Activated naive CD4-positive, alpha-beta T cell treated with anti-CD3 and anti-CD28 coated beads, Interleukin-2, amount 10 ng/mL, durations not matched to agents 7 days and 5 days (primary cell): ENCODE measurements around the gene NAV2.

Experiments used
- CTCF ChIA-PET: fragments of 350-600 bp; sonication (Branson Sonifier 250); formaldehyde crosslinking; loops from one replicate; lab custom pipeline; 2021; ENCODE audit warnings: antibody characterized with exemption; lab: Charles Lee
- DNase-seq: peaks from one replicate; pipeline ENCODE4 v3.0.0-alpha.2; 2020
- H3K27ac Mint-ChIP-seq: one replicate; pipeline ENCODE4 v1.8.0; 2021; ENCODE audit warnings: mild to moderate bottlenecking, moderate library complexity, mixed read lengths
- H3K27me3 Mint-ChIP-seq: one replicate; pipeline ENCODE4 v1.8.0; 2021; ENCODE audit warnings: mild to moderate bottlenecking, mixed read lengths
- H3K36me3 Mint-ChIP-seq: one replicate; pipeline ENCODE4 v1.8.0; 2021; ENCODE audit warnings: mixed read lengths
- H3K4me1 Mint-ChIP-seq: one replicate; pipeline ENCODE4 v1.8.0; 2021; ENCODE audit warnings: mixed read lengths
- H3K4me3 Mint-ChIP-seq: one replicate; pipeline ENCODE4 v1.8.0; 2021; ENCODE audit warnings: mild to moderate bottlenecking, moderate library complexity, mixed read lengths
- H3K9me3 Mint-ChIP-seq: one replicate; pipeline ENCODE4 v1.8.0; 2021; ENCODE audit warnings: mixed read lengths

The NAV2 gene

DNA sequence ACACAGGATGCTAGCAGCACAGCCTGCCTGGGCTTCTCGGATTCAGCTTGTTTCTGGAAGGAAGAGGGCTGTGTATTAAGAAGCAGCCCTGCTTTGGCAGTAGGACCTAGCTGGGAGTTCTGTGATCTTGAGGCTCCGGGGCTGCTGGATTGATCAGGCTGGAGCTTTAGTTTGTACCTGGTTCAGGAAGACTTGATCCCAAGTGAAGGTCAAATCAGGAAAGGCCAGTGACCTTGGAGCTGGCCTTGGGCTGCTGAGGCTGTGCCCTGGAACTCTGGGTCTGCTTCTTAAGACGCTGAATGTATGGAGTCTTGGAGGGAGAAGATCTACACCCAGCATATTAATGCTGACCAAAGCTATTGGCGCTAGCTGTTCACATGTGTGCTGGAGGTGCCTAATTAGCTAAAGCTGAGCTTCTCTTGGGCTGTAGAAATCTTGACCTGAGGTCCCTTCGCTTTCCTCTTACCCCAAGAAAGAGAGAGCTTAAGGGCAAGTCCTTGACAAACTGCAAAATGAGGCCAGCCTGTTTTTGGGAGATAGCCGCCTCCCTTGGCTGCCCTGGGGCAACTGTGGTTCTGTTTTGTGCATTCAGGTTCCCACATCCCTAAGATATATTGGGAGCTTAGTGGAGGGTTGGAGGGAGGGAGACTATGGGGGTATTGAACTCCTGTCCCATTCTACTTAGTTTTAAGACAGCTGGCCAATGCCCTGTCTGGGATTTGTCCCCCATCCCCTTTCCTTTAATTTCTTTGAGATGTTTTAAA lies 311.7 kb downstream of the NAV2 start:
- DNase-seq, result no peak
- Mint-ChIP-seq H3K9me3 (no peaks in the 10 kb centered on the region), H3K27ac (no peak overlapping the region), H3K27me3 (peaks cover 7% of the 10 kb centered on the region), H3K36me3 (no peaks in the 10 kb centered on the region), H3K4me3 (no peak overlapping the region), H3K4me1 (no peaks in the 10 kb centered on the region)
- CTCF ChIA-PET, result interaction anchor here (0.6 kb wide), 1 partner anchor 9 kb away, joined by 3 read pairs; no protein-coding TSS in a partner anchor

DNA sequence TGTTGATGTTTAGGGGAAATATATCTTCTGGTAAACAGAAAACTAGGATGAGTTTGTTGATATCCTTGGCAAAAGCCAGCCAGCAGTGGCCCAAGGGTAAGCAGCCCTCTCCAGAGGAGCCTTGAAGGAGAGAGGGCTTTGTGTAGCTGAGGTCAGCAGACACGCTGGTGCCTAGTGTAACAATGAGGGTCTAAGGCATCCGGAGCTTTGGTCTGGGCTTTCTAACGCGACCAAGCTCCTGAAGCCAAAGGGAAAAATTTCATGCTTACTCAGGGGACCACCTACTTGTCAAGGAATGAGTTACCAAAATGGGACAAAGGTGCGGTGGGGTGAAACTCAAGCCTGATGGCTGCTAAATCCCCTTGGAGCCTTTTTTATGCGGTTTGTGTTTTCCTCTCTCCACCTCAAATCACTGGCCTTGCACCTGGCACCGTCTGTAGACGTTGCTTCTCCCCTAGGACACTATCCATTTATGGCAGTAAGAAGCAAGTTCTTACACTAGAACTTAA lies 312.7 kb downstream of the NAV2 start:
- no peak for DNase-seq
- Mint-ChIP-seq H3K4me1 (no peaks in the 10 kb centered on the region), H3K36me3 (no peaks in the 10 kb centered on the region), H3K27me3 (peaks cover 8% of the 10 kb centered on the region), H3K4me3 (no peak overlapping the region), H3K9me3 (no peaks in the 10 kb centered on the region), H3K27ac (no peak overlapping the region)
- CTCF ChIA-PET, result no interaction called here

DNA sequence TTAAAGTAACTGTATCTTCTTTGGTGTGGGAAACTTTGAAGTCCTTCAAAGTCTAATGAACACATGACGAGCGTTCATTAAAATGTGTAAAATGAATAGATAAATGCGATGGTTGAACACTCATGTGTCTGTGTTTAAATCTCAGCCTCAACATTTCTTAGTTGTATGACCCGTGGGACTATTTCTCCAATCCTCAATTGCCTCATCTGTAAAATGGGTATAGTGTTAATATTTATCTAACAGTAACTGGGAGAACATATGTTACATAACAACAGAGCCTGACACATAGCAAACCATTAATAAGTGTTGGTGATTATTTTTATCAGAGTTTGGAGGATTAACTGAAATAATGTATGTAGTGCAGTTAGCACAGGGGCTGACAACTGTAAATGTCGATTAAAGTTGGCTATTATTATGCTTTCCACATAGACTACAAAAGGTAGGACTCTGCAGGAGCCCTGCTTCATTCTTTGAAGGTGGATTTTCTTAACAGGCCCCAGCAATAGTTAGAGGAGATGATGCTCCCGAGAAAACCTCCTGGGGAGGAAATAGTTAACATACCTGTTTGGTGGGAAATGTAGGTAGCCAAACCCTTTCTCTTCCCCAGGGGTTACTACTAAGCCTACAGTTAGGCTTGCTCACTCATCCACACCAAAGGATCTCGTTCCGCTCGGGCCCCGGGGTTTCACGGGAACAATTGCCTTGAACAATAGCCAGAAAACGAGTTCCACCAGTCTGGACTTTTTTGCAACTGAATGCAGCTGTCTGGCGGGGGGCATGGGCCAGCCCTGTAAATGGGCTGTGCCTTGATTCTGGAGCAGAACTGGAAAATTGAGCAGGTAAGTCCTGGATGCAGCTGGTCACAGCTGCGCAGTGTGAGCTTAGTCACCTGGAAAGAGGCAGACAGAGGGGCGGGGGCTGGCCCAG lies 314.3 kb downstream of the NAV2 start:
- Mint-ChIP-seq H3K27ac (no peak overlapping the region), H3K9me3 (no peaks in the 10 kb centered on the region), H3K4me3 (no peak overlapping the region), H3K4me1 (no peaks in the 10 kb centered on the region), H3K36me3 (no peaks in the 10 kb centered on the region), H3K27me3 (peaks cover 15% of the 10 kb centered on the region)
- CTCF ChIA-PET, result no interaction called here
- no peak for DNase-seq

DNA sequence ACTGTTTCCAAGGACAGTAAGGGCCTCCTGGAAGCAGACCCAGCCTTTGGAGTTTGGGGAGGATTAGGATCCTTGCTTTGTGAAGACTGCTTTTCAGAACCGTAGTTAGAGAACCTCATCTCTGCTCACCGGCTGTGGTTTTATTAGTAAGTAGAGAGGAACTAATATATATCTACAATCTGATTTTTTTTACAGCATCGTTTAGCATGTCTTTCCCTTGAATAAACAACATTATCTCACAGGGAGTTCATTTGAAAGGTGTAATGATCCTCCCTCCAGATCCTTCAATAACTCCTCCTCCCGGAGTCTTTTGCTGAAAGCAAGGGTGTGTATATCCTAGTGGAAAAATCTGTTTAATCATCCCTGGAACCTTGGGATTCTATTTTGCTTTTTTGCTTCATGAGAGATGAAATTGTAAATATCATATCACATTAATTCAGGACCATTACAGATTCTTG lies 314.9 kb downstream of the NAV2 start:
- Mint-ChIP-seq H3K36me3 (no peaks in the 10 kb centered on the region), H3K9me3 (no peaks in the 10 kb centered on the region), H3K27me3 (peaks cover 18% of the 10 kb centered on the region), H3K4me1 (no peaks in the 10 kb centered on the region), H3K27ac (no peak overlapping the region), H3K4me3 (no peak overlapping the region)
- CTCF ChIA-PET, result no interaction called here
- no peak for DNase-seq

DNA sequence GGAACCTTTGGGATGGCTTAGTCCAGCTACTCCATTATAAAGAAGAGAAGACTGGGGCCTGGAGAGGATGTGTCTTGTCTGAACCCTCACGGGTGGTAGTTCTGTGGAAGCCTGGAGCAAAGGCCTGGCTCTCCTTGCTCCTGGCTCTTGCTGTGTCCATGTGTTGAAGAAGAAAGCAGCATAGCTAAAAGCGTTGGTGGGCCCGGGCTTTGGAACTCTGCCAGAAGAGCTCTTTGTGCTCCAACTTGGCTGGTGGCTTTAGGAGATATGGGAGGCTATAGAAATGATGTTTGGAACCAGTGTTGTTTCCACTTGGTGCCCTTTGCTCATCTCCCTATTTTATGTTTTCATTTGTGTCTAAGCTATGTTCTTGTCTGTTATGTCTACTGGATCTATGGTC lies 316.6 kb downstream of the NAV2 start:
- no peaks in the 10 kb centered on the region for H3K4me1 Mint-ChIP-seq
- no peak overlapping the region for H3K4me3 Mint-ChIP-seq
- H3K27ac Mint-ChIP-seq, result no peak overlapping the region
- H3K27me3 Mint-ChIP-seq, result peaks cover 18% of the 10 kb centered on the region
- H3K9me3 Mint-ChIP-seq, result no peaks in the 10 kb centered on the region
- no peak for DNase-seq
- CTCF ChIA-PET, result no interaction called here
- H3K36me3 Mint-ChIP-seq, result no peaks in the 10 kb centered on the region

- Mint-ChIP-seq H3K4me1 (no peaks in the 10 kb centered on the region), H3K36me3 (no peaks in the 10 kb centered on the region), H3K27me3 (peaks cover 21% of the 10 kb centered on the region), H3K27ac (no peak overlapping the region), H3K4me3 (no peak overlapping the region), H3K9me3 (no peaks in the 10 kb centered on the region)
- no peak for DNase-seq
- CTCF ChIA-PET, result no interaction called here
These were observed 317.8 kb downstream of the NAV2 start for GRCh38 chr11:20030472-20030871.

DNA sequence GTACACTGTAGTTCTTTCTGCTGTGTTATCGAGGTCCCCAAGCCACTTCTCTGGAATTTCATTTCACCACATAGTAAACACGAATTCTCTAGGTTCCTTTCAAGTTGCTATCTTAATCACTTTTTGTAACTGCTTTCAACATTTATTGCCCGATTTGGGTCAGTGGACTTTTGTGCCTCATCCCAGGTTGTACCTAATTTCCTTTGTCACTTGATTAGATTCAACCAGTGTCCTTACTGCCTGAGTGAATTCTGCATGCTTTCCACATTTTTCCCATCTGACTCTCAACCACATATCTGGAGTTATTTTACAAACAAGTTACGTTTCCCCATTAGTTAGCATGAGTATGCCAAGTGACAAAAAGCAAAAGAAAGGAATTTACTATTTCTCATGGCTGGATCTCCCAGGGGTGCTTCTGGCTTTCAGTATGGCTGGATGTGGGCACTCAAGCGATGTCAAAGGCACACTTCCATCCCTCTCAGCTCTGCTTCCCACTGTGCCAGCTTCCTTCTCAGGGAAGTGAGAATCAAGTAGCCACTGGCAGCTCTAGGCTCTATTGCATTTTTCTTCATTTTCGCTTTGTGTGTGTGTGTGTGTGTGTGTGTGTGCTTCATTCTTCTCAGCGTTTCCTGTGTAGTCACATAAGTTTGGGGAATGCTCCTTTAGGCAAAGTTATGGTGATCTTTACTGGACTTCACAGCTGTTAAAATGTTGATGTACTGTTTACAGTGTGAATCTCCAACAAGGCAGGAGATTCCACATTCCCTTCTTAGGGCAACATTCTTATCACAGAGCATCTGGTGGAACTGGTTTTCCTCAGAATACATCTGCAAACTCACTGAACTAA lies 318.7 kb downstream of the NAV2 start:
- CTCF ChIA-PET, result no interaction called here
- H3K27me3 Mint-ChIP-seq, result peaks cover 25% of the 10 kb centered on the region
- no peak overlapping the region for H3K4me3 Mint-ChIP-seq
- no peaks in the 10 kb centered on the region for H3K9me3 Mint-ChIP-seq
- no peaks in the 10 kb centered on the region for H3K4me1 Mint-ChIP-seq
- no peak for DNase-seq
- H3K36me3 Mint-ChIP-seq, result no peaks in the 10 kb centered on the region
- no peak overlapping the region for H3K27ac Mint-ChIP-seq

- no peak for DNase-seq
- H3K36me3 Mint-ChIP-seq, result no peaks in the 10 kb centered on the region
- H3K27me3 Mint-ChIP-seq, result peaks cover 25% of the 10 kb centered on the region
- no peak overlapping the region for H3K27ac Mint-ChIP-seq
- no peak overlapping the region for H3K4me3 Mint-ChIP-seq
- CTCF ChIA-PET, result no interaction called here
- no peaks in the 10 kb centered on the region for H3K9me3 Mint-ChIP-seq
- H3K4me1 Mint-ChIP-seq, result no peaks in the 10 kb centered on the region
These were observed 319.5 kb downstream of the NAV2 start for GRCh38 chr11:20032127-20032526.

DNA sequence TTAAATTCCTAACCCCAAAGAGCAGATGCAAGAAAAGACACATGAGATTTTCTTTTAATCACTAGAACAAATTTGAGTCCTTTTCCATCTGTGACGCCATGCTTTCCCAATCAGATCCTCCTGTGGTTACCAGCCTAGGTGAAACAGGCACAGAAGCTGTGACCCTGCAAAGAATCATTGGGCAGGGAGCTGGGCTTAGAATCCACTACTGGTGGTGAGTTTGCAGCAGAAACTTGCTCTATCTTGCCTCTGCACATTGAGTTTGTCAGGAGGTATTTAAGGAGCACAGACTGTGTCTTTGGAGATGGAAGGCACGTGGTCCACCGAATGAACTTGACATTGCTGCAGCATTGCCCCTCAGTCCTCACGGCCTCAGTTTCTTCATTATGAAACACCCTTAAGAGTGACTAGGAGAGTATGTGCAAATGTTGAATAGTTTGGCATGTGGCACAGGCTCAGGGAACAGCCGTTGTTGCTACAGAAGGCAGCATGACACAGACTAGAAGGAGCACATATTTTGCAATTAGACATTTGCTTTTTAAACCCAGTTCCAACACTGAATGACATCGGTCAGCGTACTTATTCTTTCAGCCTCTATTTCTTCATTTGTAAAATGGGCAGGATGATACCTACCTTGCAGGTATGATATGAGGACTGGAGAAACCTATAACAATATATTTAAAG lies 320.1 kb downstream of the NAV2 start:
- no peaks in the 10 kb centered on the region for H3K9me3 Mint-ChIP-seq
- peaks cover 25% of the 10 kb centered on the region for H3K27me3 Mint-ChIP-seq
- no peaks in the 10 kb centered on the region for H3K36me3 Mint-ChIP-seq
- no peak overlapping the region for H3K4me3 Mint-ChIP-seq
- no peaks in the 10 kb centered on the region for H3K4me1 Mint-ChIP-seq
- CTCF ChIA-PET, result no interaction called here
- H3K27ac Mint-ChIP-seq, result no peak overlapping the region
- DNase-seq, result no peak

- H3K27ac Mint-ChIP-seq, result no peak overlapping the region
- no peak for DNase-seq
- no peaks in the 10 kb centered on the region for H3K36me3 Mint-ChIP-seq
- no peaks in the 10 kb centered on the region for H3K9me3 Mint-ChIP-seq
- no peak overlapping the region for H3K4me3 Mint-ChIP-seq
- H3K27me3 Mint-ChIP-seq, result peaks cover 22% of the 10 kb centered on the region
- CTCF ChIA-PET, result no interaction called here
- H3K4me1 Mint-ChIP-seq, result no peaks in the 10 kb centered on the region
These were observed 321.2 kb downstream of the NAV2 start for GRCh38 chr11:20033806-20034205.

DNA sequence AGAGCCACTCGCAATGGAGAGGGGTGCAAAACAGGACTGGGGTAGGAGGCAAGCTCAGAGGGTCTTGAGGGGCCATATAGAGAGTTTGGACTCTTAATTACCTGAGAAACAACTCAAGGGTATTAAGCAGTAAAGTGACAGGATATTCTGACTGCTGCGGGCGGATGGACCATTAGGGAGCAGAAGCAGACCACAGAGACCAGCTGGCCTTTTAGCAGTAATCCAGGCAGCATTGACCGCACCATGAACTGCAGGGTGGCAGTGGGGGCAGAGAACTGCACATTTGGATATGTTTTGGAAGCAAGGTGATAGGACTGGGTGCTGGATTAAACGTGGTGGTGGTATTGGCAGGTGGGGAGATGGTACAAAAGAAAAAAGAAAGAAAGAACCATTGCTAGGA lies 322.3 kb downstream of the NAV2 start:
- DNase-seq, result no peak
- CTCF ChIA-PET, result no interaction called here
- Mint-ChIP-seq H3K27ac (no peak overlapping the region), H3K27me3 (peaks cover 17% of the 10 kb centered on the region), H3K36me3 (no peaks in the 10 kb centered on the region), H3K9me3 (no peaks in the 10 kb centered on the region), H3K4me1 (no peaks in the 10 kb centered on the region), H3K4me3 (no peak overlapping the region)

DNA sequence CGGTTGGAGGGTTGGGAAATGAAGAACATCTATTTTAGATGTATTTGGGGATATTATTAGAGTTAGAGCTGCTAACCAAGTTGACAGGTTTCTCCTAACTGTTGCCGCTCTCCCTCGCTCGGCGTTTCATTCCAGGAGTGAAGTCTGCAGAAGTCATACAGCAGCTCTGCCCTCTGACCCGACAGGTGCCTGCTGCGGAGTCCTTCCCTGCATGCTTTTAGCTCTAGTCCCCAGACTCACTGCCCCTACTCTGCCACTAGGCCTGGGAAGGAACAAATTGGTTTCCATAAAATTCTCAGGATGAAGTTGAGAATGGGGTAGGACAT lies 322.7 kb downstream of the NAV2 start:
- Mint-ChIP-seq H3K27me3 (peaks cover 17% of the 10 kb centered on the region), H3K36me3 (no peaks in the 10 kb centered on the region), H3K9me3 (no peaks in the 10 kb centered on the region), H3K27ac (no peak overlapping the region), H3K4me1 (no peaks in the 10 kb centered on the region), H3K4me3 (no peak overlapping the region)
- CTCF ChIA-PET, result no interaction called here
- no peak for DNase-seq

GRCh38 chr11:20035701-20036601 lies 323.3 kb downstream of the NAV2 start:
- DNase-seq, result no peak
- H3K27me3 Mint-ChIP-seq, result peaks cover 19% of the 10 kb centered on the region
- no peaks in the 10 kb centered on the region for H3K4me1 Mint-ChIP-seq
- H3K27ac Mint-ChIP-seq, result no peak overlapping the region
- H3K9me3 Mint-ChIP-seq, result no peaks in the 10 kb centered on the region
- CTCF ChIA-PET, result interaction anchor here (0.6 kb wide), 1 partner anchor 81 kb away, joined by 3 read pairs; no protein-coding TSS in a partner anchor
- no peaks in the 10 kb centered on the region for H3K36me3 Mint-ChIP-seq
- H3K4me3 Mint-ChIP-seq, result no peak overlapping the region
